ENCODE data around the gene GPR87.

The GPR87 gene

DNA sequence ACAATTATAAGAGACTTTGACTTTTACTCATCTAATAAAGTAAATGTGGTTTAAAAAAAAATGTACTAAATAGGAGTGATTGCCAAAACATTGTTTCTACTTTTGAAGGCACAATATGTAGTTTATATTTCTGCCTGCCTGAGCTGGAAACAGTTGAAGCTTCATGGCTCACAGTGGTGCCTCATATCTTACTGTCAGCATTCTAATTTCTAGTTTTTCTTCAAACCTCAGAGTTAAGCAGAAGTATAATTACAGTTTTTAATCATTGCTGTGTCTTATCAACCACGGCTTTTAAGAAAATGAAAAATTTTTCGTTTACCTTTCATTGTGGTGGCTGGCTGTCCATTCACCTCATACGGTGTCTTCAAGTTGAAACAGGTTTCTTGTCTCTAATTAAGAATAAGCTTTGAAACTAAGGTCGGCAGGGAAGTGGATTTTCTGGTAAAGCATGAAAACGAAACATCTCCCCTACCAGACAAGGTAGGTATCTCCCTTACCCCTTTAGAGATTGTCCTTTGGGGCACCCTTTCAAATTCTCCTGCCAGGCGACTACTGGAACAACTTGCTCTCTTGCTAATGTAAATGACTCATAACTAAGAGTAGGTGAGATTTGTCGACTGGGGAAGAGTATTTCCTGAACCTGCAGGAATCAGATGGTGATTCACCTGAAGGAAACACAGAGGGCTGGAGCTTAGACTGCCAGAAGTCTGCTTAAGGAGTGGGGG is at the start of gene GPR87:
Gene GPR87, minus strand, starts transcription at position 554 of the 725 bp plus-strand sequence. CDS start 16,720 bp downstream, outside the sequence.
- no peak for DNase-seq

GRCh38 chr3:151362751-151363174 is 46.1 kb upstream of the GPR87 start:
- DNase-seq, result no peak

- DNase-seq, result no peak
Observed at GRCh38 chr3:151357463-151357850, 40.8 kb upstream of the GPR87 start.

DNA sequence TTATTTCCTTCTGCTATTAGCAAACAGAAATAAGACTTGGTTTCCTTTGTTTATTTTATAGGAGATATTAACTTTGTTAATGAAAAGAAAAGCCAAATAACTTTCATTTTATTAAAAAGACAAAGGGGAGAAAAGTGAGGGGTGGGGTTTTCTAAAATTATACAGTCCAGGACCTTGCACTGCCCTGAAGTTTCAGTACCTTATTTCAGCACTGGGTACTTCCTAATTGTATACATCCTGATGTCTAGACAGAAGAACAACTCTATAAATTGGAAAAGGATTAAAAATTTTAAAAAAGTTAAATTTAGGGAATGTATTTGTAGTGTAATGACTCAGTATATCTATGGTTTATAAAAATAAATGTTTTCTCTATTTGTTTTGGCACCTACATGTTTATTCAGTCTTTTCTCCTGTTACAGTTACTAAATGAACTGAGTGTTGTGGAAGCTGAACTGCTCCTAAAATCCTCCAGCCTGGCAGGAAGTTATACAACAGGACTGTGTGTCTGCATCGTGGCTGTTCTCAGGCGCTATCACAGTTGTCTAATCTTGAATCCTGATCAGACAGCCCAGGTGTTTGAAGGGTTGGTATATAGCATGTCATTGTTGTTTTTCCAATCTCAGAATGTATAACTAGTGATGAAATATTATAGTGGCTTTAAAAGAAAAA is 40.3 kb upstream of the GPR87 start:
- DNase-seq, result no peak

DNA sequence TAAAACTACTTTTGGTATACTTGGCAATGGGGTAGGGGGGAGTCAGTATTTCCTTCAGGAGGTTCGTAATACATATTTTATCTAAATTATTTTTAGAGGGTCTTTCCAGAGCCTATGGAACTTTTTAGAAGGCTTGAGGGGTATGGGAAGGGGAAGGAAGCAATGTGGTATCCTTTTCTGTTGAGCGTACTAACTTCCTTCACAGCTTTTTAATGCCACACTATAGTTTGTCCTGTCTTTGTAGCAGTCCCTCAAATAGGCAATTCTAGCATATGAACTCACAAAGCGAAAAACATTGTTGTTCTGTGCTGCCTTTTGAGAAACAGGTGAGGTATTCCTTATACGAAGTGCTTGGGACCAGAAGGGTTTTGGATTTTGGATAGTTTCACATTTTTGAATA is 35.0 kb upstream of the GPR87 start:
- no peak for DNase-seq

GRCh38 chr3:151351219-151351618 is 34.6 kb upstream of the GPR87 start:
- DNase-seq, result no peak

- DNase-seq, result no peak
Observed at GRCh38 chr3:151350656-151351055, 34.0 kb upstream of the GPR87 start.

GRCh38 chr3:151347432-151347831 is 30.8 kb upstream of the GPR87 start:
- DNase-seq, result no peak

GRCh38 chr3:151346292-151346691 is 29.7 kb upstream of the GPR87 start:
- DNase-seq, result no peak

DNA sequence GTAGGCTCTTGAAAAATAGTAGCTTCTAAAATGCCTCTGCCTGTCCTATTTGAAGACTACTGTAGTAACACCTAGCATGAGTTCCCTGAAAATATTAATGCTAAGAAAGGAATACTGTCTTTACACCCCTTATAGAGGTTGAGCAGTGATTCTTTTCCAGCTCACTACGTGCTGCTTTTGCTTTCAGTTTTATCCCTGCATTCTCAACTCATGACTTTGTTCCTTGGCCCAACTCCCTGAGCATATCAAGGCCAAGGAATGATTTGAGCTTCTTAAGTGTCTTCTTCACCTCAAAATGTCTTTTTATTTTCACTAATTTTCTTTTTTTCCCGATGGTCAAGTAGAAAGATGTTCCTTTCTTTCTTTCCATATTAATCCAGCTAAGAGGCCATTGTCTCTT is 29.2 kb upstream of the GPR87 start:
- DNase-seq, result no peak

- no peak for DNase-seq
Observed at GRCh38 chr3:151331696-151332095, 15.1 kb upstream of the GPR87 start.

DNA sequence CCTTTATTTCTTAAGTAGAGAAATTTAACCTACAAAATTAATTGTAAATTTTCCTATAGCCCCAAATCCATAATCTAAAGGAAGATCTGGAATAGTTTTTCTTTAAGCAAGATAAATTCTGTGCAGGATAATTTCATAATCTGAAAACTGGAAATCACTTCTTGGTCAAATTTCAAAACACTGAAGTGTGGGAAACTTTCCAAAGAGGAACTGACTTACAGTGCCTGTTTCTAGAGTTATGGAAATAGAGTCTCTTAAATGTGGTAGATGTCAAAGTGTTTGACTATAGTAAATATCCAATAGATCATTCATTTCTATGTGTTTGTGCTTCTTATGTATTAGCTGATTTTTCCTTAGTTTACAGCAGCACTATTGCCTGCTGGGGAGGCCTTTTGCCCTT is 14.3 kb upstream of the GPR87 start:
- DNase-seq, result no peak

- no peak for DNase-seq
Observed at GRCh38 chr3:151330379-151330778, 13.8 kb upstream of the GPR87 start.

- no peak for DNase-seq
Observed at GRCh38 chr3:151329363-151329762, 12.7 kb upstream of the GPR87 start, which contains the start of gene P2RY13. Gene P2RY13, minus strand, starts transcription at chr3:151329549. Its CDS starts 21 bp downstream, at chr3:151329528.

DNA sequence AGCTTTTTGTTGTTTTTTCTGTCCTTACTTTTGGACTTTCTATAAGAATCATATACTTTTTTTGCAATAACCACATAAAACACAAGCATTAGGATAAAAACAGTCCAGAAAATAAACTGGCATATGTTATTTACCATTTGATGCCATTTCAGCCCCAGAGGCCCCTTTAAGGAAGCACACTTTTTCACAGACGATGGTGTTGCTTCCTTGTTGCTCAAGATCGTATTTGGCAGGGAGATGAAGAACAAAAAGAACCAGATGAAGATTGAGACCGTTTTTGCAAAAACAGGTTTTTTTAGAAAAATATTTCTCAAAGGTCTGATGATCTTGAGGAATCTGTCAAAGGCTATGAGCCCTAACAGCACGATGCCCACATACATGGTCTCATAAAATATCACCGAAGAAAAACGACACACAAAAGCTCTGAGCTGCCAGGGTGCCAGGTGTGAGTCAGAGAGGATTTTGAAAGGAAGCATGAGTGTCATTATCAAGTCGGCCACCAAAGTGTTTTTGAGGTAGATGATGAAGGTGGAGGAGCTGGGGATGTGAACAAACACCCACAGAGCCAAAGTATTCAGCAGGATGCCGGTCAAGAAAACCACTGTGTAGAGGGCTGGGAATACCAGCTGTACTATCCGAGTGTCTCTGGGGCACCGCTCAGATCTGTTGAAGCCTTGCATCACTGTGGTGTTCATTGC is 11.8 kb upstream of the GPR87 start:
- no peak for DNase-seq

GRCh38 chr3:151327571-151328198 is 11.1 kb upstream of the GPR87 start:
- no peak for DNase-seq

DNA sequence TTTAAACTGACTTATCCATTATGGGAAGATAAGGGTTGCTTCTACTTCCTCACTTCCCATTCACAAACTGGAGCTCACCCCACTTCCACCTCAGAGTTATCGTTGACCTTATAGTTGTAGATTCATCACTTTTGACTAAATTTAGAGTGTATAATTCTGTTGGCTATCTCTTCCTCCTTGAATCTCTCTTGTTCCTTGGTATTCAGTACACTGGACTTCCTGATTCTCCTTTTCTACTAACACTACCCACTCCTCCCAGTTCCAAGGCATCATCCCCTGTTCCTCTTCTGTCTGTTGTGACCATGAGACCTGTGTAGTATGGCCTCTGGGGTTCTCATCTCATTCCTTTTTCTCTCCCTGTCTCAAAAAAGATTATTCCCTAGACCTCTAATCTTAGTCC is 5.9 kb upstream of the GPR87 start:
- DNase-seq, result no peak

GRCh38 chr3:151321526-151321925 is 4.9 kb upstream of the GPR87 start:
- DNase-seq, result no peak

DNA sequence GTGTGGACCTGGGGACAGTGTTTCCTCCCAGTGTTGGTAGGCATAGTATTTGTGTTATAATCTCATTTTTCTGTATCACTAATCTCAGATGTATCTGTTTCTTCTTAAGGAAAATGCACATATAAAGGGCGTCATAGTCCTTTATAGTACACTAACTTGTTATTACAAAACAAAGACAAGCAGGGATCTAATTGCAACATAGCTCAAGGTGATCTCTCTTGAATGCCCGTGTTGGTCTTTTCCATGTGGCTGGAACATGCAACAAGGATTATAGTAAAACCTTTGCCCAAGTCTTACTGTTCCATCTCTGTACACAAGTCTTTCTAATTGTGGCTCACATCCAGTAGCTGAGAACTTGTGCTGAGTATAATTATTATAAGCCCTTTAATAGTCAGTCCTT is 3.5 kb upstream of the GPR87 start:
- no peak for DNase-seq

GRCh38 chr3:151319628-151320027 is 3.0 kb upstream of the GPR87 start:
- no peak for DNase-seq

GRCh38 chr3:151318991-151319390 is 2.4 kb upstream of the GPR87 start:
- DNase-seq, result no peak

DNA sequence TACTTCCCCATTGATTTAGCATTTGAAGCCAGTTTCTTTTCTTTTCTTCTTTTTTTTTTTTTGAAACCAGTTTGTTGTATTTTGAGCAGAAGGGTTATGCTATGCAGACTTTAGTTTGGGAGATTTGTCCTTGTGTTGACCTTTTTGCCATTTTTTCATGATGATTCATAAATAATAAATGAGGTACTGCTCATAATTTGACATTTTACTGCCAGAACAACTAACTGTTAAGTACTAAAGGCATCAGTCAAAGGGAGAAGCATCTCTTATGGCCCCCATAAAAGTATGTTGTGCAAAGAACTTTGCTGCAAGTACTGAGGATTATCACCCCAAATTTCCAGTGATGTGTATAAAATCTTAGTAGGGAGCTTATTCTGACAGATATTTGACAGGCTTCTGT is 1.7 kb upstream of the GPR87 start:
- DNase-seq, result no peak

DNA sequence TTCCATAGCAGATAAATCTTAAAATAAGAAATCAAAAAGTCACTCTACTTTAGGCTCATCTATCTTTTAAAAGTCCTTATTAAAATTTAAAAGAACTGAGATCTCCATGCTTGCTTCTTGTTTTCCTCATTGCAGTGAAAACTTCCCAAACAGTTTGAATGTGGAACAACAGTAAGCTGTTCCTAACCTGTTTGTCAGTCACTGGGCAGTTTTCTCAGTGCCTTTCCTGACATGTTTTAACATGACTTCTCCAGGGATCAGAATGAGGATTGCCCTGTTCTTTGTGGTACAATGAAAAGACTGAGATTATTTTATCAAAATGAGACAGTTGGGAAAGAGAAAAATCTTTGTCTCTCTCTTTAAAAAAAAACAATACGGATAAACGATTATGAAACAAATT is 774 bp downstream of the GPR87 start:
- DNase-seq, result no peak

GRCh38 chr3:151315136-151315535 is 1.5 kb downstream of the GPR87 start:
- DNase-seq, result no peak
